Kidney capillary endothelial cell (primary cell): ENCODE results near the gene LMO4.

Source experiments
- DNase-seq: peaks from one replicate; pipeline ENCODE4 v3.0.0-alpha.2; 2018; ENCODE audit warnings: low spot score

The LMO4 gene

DNA sequence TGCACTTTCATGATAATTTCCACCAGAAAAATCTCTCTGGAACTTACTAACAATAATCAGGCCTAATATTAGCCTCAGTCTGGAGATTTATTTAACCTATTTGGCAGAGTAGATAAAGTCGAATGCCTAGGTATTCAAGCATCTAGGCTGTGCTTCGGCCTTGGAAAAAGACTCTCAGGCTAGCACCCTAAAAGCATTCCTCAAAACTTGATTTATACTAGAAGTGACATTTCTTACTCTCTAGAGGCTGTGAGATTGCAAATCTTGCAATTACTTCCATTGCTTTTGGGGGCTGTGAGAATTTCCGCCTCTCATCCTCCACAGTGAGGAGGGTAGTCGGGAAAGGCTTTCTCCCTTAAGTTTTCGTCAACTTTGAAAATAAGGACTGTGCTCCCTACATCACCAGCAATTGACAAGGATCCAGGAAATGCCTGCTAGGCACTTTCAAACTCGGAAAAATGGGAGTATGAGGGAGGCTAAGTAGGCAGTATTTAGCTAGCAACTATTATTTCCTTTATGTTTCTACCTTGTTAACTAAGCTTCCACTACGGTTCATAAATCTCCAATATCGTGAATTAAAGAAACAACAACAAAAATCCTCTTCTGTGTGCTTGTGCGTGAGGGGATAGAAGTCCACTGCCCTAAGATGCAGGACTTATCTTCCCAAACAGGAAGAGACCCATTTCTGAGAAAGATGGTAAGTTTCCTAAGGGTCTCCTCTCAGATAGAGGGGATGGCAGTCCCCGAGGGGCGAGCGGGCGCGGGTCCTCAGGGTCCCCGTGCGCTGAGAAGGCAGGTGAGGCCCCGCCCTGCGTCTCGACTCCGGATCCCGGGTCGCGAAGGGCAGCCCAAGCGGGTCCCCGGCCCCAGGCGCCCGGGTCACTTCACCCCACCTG is 1.1 kb upstream of the LMO4 start:
- no peak for DNase-seq

DNA sequence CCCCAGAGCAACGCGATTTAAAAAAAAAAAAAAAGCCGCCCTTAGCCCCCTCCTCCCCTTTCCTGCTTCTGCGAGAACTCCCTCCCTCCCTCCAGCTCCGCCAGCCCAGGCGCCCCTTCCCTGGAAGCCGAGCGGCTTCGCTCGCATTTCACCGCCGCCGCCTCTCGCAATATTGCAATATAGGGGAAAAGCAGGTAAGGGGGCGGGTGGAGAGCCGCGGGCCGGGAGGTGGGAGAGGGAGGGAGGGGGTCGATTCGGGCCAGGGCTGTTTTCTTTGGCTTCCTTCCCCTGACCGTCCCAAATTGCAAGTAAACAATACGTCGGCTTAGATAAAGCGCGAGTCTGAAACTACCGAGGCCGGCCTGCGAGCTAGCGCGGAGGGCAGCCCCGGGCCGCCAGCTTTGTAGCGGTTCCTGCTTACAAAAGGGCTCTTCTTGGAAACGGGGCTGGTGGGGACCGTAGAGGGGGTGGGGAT is 408 bp downstream of the LMO4 start:
- DNase-seq = peak; percentile 30

GRCh38 chr1:87329526-87330056 is 911 bp downstream of the LMO4 start:
- DNase-seq = peak; percentile 25

DNA sequence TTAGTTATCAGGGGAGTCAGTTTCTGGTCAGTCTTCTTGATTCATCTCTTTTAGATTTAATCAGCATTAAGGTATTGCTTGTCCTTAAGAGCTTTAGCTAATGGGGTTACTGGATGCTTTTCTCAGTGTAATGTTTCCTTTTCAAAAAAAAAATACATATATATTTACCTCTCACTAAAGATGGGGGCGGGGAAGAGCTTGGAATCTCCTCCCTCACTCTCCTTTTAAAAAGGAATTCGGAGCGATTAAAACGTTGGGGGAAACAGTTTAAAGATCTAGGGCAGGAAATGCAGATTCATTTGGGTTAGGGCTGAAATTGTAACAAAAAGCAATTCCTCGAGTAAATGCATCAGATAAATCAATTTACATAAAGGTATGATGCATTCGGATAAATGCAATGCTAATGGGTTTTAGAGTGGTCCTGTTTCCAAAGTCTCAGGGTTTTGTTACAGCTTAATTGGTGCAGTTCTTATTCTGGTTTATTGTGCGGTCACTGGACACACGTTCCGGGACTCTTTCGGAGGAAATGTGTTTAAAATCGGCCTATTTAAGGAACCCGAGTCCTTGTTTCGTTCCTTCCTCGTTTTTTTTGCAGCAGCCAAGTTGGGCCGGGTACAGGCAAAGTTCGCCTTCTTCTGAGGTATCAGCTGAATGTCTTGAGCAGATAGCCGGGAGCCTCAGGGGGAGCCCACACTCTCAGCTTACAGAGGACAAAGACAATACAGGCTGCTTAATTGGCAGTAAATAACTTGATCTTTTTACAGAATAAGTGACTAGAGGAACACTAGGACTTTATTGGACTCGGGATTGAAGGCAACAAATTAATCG is 1.6 kb downstream of the LMO4 start:
- no peak for DNase-seq

DNA sequence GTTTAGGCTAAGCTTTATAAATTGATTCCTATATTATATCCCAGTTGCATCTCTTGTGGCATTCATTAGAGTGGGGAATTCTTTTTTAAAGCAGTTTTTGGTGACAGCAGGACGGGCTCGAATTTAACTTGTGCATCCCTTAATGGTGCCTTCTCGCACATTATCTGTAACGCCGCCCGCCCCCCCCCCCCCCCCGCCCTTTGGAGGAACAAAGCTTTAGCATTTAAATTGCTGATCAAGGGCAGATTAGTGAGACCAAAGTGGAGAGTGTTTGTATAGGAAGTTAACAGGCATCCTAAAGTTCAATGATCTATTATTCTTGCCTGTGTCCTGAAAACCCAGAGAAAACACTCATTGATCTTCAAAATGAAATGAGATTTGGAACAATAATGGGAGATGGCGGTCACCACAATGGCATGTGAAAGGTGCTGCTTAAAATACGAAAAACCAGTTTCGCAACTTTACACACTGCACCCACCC is 2.2 kb downstream of the LMO4 start:
- no peak for DNase-seq

DNA sequence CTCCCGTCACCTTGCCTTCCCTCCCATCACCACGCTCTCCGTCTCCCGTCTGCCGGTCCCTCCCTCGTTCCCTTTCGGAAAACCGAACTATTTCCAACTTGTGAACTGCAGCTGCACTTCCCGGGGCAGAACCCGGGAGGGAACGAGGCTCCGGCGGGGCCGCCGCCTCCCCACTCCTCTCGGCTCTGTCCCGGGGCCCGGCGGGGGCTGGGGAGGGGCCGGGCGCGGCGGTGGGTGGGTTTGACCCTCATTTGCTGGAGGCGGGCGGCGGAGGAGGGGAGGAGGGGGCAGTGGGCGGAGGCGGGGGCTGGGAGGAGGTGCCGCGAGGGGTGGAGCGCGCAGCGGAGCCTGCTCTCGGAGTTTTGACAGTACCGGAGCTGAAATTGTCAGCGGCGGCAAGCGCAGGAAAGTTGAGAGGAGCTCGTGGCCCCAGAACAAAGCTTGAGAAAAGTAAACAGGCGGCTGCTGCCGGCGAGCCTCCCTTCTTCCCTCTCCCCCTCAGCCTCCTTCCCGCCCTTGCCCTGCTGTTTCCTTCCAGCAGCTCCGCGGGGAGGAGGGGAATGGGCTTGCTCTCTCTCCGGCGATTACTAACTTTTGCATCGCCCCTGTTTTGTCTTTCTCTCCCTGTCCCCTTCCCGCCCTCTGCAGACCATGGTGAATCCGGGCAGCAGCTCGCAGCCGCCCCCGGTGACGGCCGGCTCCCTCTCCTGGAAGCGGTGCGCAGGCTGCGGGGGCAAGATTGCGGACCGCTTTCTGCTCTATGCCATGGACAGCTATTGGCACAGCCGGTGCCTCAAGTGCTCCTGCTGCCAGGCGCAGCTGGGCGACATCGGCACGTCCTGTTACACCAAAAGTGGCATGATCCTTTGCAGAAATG is 2.9 kb downstream of the LMO4 start:
- DNase-seq = peak; percentile 28

- DNase-seq = no peak
Measured at GRCh38 chr1:87333692-87334347, 5.1 kb downstream of the LMO4 start.

GRCh38 chr1:87334351-87335174 is 5.9 kb downstream of the LMO4 start:
- no peak for DNase-seq

GRCh38 chr1:87335175-87335884 is 6.7 kb downstream of the LMO4 start:
- DNase-seq = peak; percentile 43

- no peak for DNase-seq
Measured at GRCh38 chr1:87336623-87337067, 8.0 kb downstream of the LMO4 start.

DNA sequence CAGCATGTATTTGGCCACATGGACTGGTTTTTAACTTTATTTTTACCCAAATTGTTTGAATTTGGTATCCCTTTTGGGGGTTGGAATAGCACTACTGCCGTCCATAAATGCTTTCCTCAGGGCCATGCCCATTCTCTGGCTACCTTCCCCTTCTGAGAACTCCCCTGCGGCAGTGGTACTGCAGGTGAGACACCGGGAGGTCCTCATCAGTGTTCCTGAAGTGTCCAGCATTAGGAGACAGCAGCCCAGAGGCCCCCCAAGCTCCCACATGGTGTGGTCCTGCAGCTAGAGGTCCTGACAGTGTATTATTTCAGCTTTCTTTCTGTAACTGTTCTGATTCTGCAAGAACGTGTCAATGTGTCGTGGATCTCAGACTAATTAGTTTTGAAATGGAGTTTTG is 8.9 kb downstream of the LMO4 start:
- no peak for DNase-seq

DNA sequence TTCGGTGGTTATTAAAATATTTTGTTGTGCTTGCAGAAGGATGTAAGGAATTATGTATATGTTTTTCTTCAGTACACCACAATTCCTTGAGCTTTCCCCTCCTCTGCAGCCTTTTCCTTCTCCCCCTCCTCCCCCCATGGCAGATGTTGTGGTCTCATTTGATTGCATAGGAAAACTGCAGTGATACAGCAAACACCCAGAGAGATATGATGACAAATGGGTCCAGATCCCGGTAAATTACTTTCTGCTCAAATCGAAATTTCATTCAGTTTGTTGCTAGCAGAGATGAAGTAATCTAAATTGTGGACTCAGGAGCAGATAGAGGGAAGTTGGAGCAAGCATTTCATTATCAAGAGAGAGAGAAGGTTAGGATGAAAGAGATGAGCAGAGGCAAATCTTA is 9.9 kb downstream of the LMO4 start:
- DNase-seq = no peak

GRCh38 chr1:87344231-87344630 is 15.6 kb downstream of the LMO4 start:
- no peak for DNase-seq

DNA sequence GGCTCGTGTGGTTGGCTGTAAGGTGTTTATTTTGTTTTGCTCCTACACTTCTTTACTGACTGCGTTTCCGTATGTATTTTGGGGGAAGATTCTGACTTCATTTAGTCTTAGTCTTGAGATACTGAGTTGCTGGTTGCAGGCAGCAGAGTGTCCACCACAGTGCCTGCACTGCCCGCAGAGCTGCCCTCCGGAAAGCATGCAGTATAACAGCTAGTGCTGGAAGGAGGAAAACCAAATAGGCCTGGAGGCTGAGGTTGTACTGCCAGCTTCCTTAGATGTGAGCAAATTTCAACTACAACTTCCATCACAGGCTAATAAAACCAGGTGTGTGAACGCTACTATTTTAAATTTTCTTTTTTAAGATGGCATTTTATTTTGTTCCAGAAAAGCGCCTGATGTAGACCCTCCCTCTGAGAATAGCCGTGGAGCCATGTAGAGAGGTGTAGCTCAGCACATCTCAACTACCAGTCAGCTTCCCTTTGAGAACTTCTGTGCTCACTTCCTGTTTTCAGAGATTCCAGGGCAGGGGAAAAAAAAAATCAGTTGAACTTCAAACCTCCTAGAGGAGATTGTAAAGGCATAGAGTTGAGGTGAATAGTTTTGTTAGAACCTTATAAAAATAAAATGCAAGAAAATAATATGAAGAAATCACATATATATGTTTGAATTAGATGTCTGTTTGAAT is 17.6 kb downstream of the LMO4 start:
- peak; percentile 39 for DNase-seq

GRCh38 chr1:87348341-87349019 is 19.8 kb downstream of the LMO4 start:
- no peak for DNase-seq

GRCh38 chr1:87349036-87349435 is 20.4 kb downstream of the LMO4 start:
- no peak for DNase-seq

DNA sequence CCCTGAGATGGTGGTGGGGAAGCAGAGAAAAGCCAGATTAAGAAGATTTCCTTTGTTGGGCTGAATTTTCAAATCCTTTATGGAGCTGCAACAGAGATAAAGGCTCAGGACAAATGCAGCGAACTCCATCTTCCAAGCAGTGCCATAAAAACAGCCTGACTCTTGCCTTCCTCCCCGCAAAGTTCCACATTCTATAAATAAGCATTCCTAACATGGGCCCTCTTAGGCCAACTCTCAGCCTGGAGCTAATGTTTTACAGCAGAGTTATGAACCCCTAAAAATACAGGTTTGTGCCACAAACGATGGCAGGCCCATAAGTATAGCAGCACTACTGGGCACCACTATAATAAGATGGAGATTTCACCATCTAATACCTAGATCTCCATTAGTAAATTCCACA is 27.2 kb downstream of the LMO4 start:
- no peak for DNase-seq

DNA sequence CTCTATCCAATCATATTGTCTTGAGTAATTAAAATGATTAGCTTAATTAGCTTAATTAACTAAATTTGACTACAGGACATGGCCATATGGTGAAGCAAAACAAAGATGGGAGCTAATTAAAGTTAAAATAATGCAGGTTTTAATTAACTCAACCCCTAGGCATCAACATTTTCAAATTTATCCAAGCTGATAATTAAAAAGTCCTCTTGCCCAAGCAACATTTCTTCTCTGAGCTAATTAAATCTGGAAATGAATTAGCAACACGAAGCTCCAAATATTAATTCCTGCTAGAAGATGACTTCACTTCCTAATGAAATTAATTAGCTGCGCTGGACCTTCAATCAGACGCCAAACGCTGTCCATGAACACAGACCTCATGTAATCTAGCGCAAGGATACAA is 27.9 kb downstream of the LMO4 start:
- no peak for DNase-seq
